Thyroid gland (tissue), 4 donors: ENCODE results near the gene RELL1. TPM values are rescaled to one million over a fixed set of nuclear protein-coding genes. Genes with fewer than 3 reads are reported as not detected.

Experiments
- DNase-seq, 2 donors: peaks; one replicate each; pipeline ENCODE4 v3.0.0-alpha.2; 2019
- H3K27ac ChIP-seq, 3 donors: fragments of 200-600 bp; sonication (generic); 1 replicate in 2 of 3; 2 replicates in 1 of 3; pipeline ENCODE4 v1.5.1; 2016 to 2019; ENCODE audit warnings: mild to moderate bottlenecking in 1 of 3, moderate library complexity in 1 of 3
- H3K27me3 ChIP-seq: fragments of 200-600 bp; sonication (generic); one replicate; pipeline ENCODE4 v1.5.1; 2019
- H3K36me3 ChIP-seq, 2 donors: fragments of 200-600 bp; sonication (generic); one replicate each; pipeline ENCODE4 v1.5.1; 2016 to 2019
- H3K4me1 ChIP-seq, 2 donors: fragments of 200-600 bp; sonication (generic); one replicate each; pipeline ENCODE4 v1.5.1; 2017 to 2019
- H3K4me3 ChIP-seq, 3 donors: fragments of 200-600 bp; sonication (generic); replicated peaks in 1 of 3; 1 replicate in 2 of 3; 2 replicates in 1 of 3; pipeline ENCODE4 v1.5.1; 2016; ENCODE audit warnings: mild to moderate bottlenecking in 1 of 3
- H3K9me3 ChIP-seq: fragments of 200-600 bp; sonication (generic); one replicate; pipeline ENCODE4 v1.5.1; 2017
- POLR2A ChIP-seq, 2 donors: fragments of 450-650 bp; IDR thresholded peaks; one replicate each; pipeline ENCODE4 v1.6.1; 2017; ENCODE audit warnings: antibody characterized with exemption in 2 of 2, mild to moderate bottlenecking in 2 of 2, moderate library complexity in 1 of 2
- WGBS, 2 donors: methylation state at CpG; one replicate each; pipeline ENCODE4 v1.1.5; 2017; 5-methylcytosine and 5-hydroxymethylcytosine counted together
- intact Hi-C: fragments of 100-400 bp; cut with DNase I; formaldehyde crosslinking; loops from one replicate; pipeline ENCODE4 v1.15.1; 2023
- total RNA-seq, 4 donors: library from RNA; depleted of rRNA; stranded (reverse); fragments of >200 nt; gene quantifications; one replicate each; pipeline ENCODE4 v1.2.3, GENCODE V29; 2016
- TF ChIP-seq, protein P1 (sequence below), 6 experiments: fragments of 200-600 bp in 3 of 6; fragments of 450-650 bp in 3 of 6; sonication (generic) in 3 of 6; IDR thresholded peaks; one replicate each; pipeline ENCODE4 v1.5.1; 2016 to 2019; ENCODE audit warnings: antibody characterized with exemption in 6 of 6, mild to moderate bottlenecking in 2 of 6, inconsistent platforms in 1 of 6, moderate library complexity in 1 of 6

The RELL1 gene
- total RNA-seq, 4 donors from 2014 or later: 105 to 123 (median 116) TPM

DNA sequence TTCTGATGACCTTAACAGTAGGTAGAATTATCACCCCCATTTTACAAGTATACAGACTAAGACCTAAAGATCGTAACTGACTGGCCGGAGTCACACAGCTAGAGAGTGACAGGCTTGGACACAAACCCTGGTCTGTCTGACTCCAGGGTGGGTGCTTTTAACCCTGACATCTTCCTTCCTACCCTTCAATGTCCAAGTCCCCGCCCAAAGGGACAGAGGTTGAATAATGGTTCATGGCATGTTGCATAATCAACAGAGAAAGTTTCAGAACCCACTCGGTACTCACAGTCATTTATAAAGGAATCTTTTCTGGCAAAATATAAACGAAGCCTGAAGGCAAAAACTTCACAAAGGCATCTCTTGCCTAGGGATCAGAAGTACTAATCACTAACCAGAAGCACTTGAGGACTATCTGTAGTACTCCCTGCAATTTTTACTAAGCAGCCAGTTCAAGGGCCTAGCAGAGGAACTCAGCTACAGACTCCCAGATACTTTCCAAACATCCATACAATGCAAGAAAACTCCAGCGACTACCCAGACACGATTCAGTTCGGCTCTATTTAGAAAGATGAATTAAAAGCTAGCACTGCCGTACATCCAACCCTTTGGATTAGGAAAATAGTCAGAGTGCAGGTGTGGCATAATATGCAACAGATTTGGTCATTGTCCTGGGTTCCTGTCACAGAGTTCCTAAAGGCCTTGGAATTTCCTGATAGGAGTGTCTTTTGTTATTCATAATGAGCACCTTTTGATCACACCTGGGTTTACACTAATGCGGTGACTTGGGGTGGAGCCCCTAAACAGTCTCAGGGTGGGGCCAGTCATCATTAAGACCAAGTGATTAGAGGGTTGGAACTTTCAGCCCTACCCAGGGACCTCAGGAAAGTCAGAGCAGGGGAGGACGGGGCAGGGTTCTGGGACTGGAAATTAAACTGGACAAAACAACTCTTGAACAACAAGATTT is 44.0 kb downstream of the RELL1 start:
- H3K27ac ChIP-seq: peak overlapping the region; percentile 13 to 67 (median 63)
- no peaks in the 10 kb centered on the region for H3K9me3 ChIP-seq
- TF ChIP-seq, protein P1, sequence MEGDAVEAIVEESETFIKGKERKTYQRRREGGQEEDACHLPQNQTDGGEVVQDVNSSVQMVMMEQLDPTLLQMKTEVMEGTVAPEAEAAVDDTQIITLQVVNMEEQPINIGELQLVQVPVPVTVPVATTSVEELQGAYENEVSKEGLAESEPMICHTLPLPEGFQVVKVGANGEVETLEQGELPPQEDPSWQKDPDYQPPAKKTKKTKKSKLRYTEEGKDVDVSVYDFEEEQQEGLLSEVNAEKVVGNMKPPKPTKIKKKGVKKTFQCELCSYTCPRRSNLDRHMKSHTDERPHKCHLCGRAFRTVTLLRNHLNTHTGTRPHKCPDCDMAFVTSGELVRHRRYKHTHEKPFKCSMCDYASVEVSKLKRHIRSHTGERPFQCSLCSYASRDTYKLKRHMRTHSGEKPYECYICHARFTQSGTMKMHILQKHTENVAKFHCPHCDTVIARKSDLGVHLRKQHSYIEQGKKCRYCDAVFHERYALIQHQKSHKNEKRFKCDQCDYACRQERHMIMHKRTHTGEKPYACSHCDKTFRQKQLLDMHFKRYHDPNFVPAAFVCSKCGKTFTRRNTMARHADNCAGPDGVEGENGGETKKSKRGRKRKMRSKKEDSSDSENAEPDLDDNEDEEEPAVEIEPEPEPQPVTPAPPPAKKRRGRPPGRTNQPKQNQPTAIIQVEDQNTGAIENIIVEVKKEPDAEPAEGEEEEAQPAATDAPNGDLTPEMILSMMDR (IDR thresholded peaks at IDR 0.05): no peak
- H3K4me1 ChIP-seq: peaks cover 61 to 72% of the 10 kb centered on the region in 2 donors
- H3K36me3 ChIP-seq: peaks cover 5 to 12% of the 10 kb centered on the region in 2 donors
- no peak for DNase-seq
- intact Hi-C loops: no loop called here
- WGBS, 2 donors: 74% methylated on average over 11 of the region's 11 CpGs
- no peaks in the 10 kb centered on the region for H3K27me3 ChIP-seq
- H3K4me3 ChIP-seq: no peak overlapping the region

DNA sequence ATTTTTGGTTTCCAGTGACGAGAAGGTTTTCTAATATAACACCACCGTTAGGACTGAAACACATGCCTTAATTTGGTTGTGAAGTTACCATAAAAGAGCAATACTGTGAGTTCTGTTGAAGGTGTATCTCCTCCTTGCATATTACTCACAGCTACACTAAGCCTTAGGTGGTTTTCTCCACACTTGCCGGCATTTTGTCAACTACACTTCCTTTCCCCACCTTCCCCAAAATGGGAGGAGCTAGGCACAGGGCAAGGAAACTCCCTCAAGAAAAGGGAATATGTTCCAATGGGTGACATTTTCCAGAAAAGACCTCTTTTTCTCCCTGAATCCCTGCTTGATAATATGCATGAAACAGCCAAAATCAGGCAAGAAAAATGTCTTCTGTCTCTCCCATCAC is 44.8 kb downstream of the RELL1 start:
- WGBS, 2 donors: 89 to 95% methylated on average over 3 of the region's 3 CpGs
- intact Hi-C loops: no loop called here

DNA sequence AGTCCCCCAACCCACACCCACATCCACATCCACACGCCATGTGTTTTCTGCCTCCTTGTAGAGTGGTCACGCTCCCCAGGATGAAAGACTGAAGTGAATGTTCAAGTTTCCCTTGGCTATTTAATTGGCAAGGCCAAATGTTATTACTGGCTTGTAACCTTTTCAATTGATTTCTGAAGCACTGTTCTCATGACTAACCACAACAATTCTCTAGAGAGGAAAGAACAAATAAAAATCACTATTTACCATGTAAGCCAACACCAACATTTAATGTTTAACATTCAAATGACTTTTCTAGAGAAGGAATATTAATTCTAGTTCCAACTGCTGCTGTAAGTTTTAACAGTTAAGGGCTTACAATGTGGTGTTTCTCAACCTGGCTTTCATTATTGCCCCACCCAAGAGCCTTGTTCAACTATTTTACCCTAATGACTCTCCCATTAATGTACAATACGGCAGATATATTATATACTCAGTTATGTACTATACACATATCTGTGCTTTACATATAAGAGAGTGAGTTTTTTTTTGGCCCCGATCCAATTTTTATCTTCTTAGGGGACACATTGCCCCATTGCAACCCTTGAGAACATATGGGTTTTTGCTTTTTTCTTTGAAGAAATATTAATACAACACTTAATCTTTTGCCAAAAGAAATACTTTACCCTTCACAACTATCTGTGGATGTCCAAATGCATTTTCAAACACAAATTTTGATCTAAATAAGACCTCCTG is 46.5 kb downstream of the RELL1 start:
- Histone ChIP-seq H3K27me3 (no peaks in the 10 kb centered on the region), H3K36me3 (peaks cover 0 to 4% of the 10 kb centered on the region in 2 donors), H3K9me3 (no peaks in the 10 kb centered on the region), H3K27ac (peak overlapping the region; percentile 12 to 67 (median 63)), H3K4me1 (peaks cover 38 to 47% of the 10 kb centered on the region in 2 donors), H3K4me3 (no peak overlapping the region)
- 30 to 38% methylated on average over 4 of the region's 4 CpGs for WGBS, 2 donors
- TF ChIP-seq, protein P1 (IDR thresholded peaks at IDR 0.05): no peak
- no peak for TF ChIP-seq POLR2A (IDR thresholded peaks at IDR 0.05)
- DNase-seq: peak; percentile 70 to 72
- intact Hi-C loops: no loop called here

More for the DNA sequence above, 44.8 kb downstream of the RELL1 start:
- no peak for DNase-seq
- Histone ChIP-seq H3K4me1 (peaks cover 54 to 64% of the 10 kb centered on the region in 2 donors), H3K36me3 (peaks cover 0 to 7% of the 10 kb centered on the region in 2 donors), H3K9me3 (no peaks in the 10 kb centered on the region), H3K27ac (peak overlapping the region in 2 of 3 donors; percentile 63 to 67), H3K4me3 (no peak overlapping the region), H3K27me3 (no peaks in the 10 kb centered on the region)
- TF ChIP-seq POLR2A (IDR thresholded peaks at IDR 0.05): no peak
- TF ChIP-seq, protein P1 (IDR thresholded peaks at IDR 0.05): no peak

DNA sequence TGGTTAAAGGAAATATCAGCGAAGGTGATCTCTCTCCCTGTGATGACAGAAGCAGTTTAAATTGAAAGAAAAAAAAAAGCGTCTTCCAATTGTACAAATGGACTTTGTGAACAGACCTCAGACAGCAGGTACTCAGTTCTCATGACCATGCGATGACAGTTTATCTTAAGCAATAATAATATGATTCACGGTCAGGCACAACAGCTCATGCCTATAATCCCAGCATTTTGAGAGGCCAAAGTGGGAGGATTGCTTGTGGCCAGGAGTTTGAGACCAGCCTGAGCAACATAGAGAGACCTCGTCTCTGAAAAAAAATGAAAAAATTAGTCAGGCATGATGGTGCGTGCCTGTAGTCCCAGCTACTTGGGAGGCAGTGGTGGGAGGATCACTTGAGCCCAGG is 51.0 kb downstream of the RELL1 start:
- intact Hi-C loops: no loop called here
- no peak overlapping the region for H3K4me3 ChIP-seq
- H3K36me3 ChIP-seq: peaks cover 4 to 10% of the 10 kb centered on the region in 2 donors
- no peaks in the 10 kb centered on the region for H3K27me3 ChIP-seq
- no peak overlapping the region for H3K27ac ChIP-seq
- 92 to 96% methylated on average over 6 of the region's 6 CpGs for WGBS, 2 donors
- TF ChIP-seq, protein P1 (IDR thresholded peaks at IDR 0.05): no peak
- TF ChIP-seq POLR2A (IDR thresholded peaks at IDR 0.05): no peak
- H3K4me1 ChIP-seq: peaks cover 17 to 20% of the 10 kb centered on the region in 2 donors
- H3K9me3 ChIP-seq: no peaks in the 10 kb centered on the region
- no peak for DNase-seq
